SK-N-SH (cell line): ENCODE data around the gene PEX1. TPM values are rescaled to one million over a fixed set of nuclear protein-coding genes. Genes with fewer than 3 reads are reported as not detected.

Source experiments
- CTCF ChIA-PET: fragments of 300-600, 350-600 bp; formaldehyde crosslinking; extraction: SDS; loops from one replicate; lab custom pipeline; 2021; lab: Yijun Ruan, JAX
- POLR2A ChIA-PET: fragments of 350-600 bp; sonication (Branson Sonifier 250); formaldehyde crosslinking; extraction: SDS; loops from one replicate; lab custom pipeline; 2020; ENCODE audit warnings: antibody characterized with exemption, inconsistent platforms; lab: Yijun Ruan, JAX
- DNase-seq: peaks from one replicate; pipeline ENCODE4 v3.0.0; 2012
- H2AFZ ChIP-seq: fragments of 200-600 bp; sonication (generic); 2 replicates; pipeline ENCODE4 v1.8.1; 2016; ENCODE audit warnings: antibody characterized with exemption, mild to moderate bottlenecking, low read depth
- H3F3A ChIP-seq: fragments of 200-600 bp; sonication (generic); replicated peaks from 2 replicates; pipeline ENCODE3; 2016; ENCODE audit warnings: antibody characterized with exemption, mild to moderate bottlenecking; ENCODE audit not compliant: insufficient read depth
- H3K27ac ChIP-seq, 2 experiments: fragments of 200-500 bp in 1 of 2; fragments of 200-600 bp in 1 of 2; sonication (Bioruptor generic) in 1 of 2; sonication (generic), shearing (Covaris generic) in 1 of 2; 2 replicates each; pipeline versions ENCODE4 v1.5.1 to v1.6.1; 2014 to 2016; ENCODE audit warnings: low read depth in 2 of 2, inconsistent platforms in 1 of 2, low read length in 1 of 2, mild to moderate bottlenecking in 1 of 2, mixed read lengths in 1 of 2
- H3K27me3 ChIP-seq: fragments of 200-600 bp; sonication (generic), shearing (Covaris generic); 2 replicates; pipeline ENCODE4 v1.6.1; 2016; ENCODE audit warnings: mixed run types; ENCODE audit not compliant: insufficient read depth
- H3K36me3 ChIP-seq, 2 experiments: fragments of 200-500 bp in 1 of 2; fragments of 200-600 bp in 1 of 2; sonication (Bioruptor generic) in 1 of 2; sonication (generic) in 1 of 2; replicated peaks in 1 of 2; 2 replicates each; pipeline versions ENCODE3 to v1.5.1; 2014 to 2016; ENCODE audit warnings: low read length in 1 of 2, mild to moderate bottlenecking in 1 of 2; ENCODE audit not compliant: insufficient read depth in 2 of 2, control insufficient read depth in 1 of 2
- H3K4me1 ChIP-seq, 2 experiments: fragments of 200-500 bp in 1 of 2; fragments of 200-600 bp in 1 of 2; sonication (Bioruptor generic) in 1 of 2; sonication (generic), shearing (Covaris generic) in 1 of 2; 2 replicates each; pipeline versions ENCODE4 v1.5.1 to v1.6.1; 2014 to 2016; ENCODE audit warnings: low read depth in 1 of 2, low read length in 1 of 2, mixed run types in 1 of 2; ENCODE audit not compliant: insufficient read depth in 2 of 2, control insufficient read depth in 1 of 2
- H3K4me2 ChIP-seq: fragments of 200-600 bp; sonication (generic), shearing (Covaris generic); 2 replicates; pipeline ENCODE4 v1.6.1; 2017; ENCODE audit warnings: mixed run types
- H3K4me3 ChIP-seq, 2 experiments: fragments of 200-500 bp in 1 of 2; fragments of 200-600 bp in 1 of 2; sonication (Bioruptor generic) in 1 of 2; sonication (generic), shearing (Covaris generic) in 1 of 2; 2 replicates each; pipeline versions ENCODE4 v1.5.1 to v1.8.1; 2014 to 2016; ENCODE audit warnings: low read depth in 2 of 2, inconsistent platforms in 1 of 2, low read length in 1 of 2, mild to moderate bottlenecking in 1 of 2, mixed read lengths in 1 of 2, moderate library complexity in 1 of 2
- H3K79me2 ChIP-seq: fragments of 200-600 bp; sonication (generic); 2 replicates; pipeline ENCODE4 v1.8.1; 2017; ENCODE audit warnings: mild to moderate bottlenecking; ENCODE audit not compliant: insufficient read depth
- H3K9ac ChIP-seq: fragments of 200-600 bp; sonication (generic); 2 replicates; pipeline ENCODE4 v1.6.1; 2017; ENCODE audit warnings: mixed run types
- H3K9me2 ChIP-seq: fragments of 200-600 bp; sonication (generic); 2 replicates; pipeline ENCODE4 v1.6.1; 2017; ENCODE audit warnings: mixed run types
- H3K9me3 ChIP-seq: fragments of 200-600 bp; sonication (generic); 2 replicates; pipeline ENCODE4 v1.6.1; 2017; ENCODE audit warnings: mixed run types, mild to moderate bottlenecking, moderate library complexity
- H4K20me1 ChIP-seq: fragments of 200-600 bp; sonication (generic); 2 replicates; pipeline ENCODE4 v1.6.1; 2017; ENCODE audit warnings: mild to moderate bottlenecking, mixed run types; ENCODE audit not compliant: insufficient read depth
- CTCF ChIP-seq: fragments of 200-600 bp; sonication (generic); IDR thresholded peaks from 2 replicates; pipeline ENCODE4 v1.6.1; 2017; ENCODE audit warnings: antibody characterized with exemption, mild to moderate bottlenecking, moderate library complexity
- ELF1 ChIP-seq: IDR thresholded peaks from 2 replicates; pipeline ENCODE4 v1.4.0; 2012
- FOSL2 ChIP-seq: IDR thresholded peaks from 2 replicates; pipeline ENCODE4 v1.4.0; 2012; ENCODE audit warnings: low read depth, mild to moderate bottlenecking, moderate library complexity, borderline replicate concordance
- FOXJ3 ChIP-seq: sonication (generic); formaldehyde crosslinking; IDR thresholded peaks from 2 replicates; pipeline ENCODE4 v1.5.1; 2020; ENCODE audit warnings: mild to moderate bottlenecking, missing genetic modification reagents
- FOXM1 ChIP-seq: IDR thresholded peaks from 2 replicates; pipeline ENCODE4 v1.4.0; 2012; ENCODE audit warnings: low read depth, mild to moderate bottlenecking
- GABPA ChIP-seq: IDR thresholded peaks from 2 replicates; pipeline ENCODE4 v1.4.0; 2012; ENCODE audit warnings: low read depth, mild to moderate bottlenecking
- IRF3 ChIP-seq: fragments of 150-350 bp; IDR thresholded peaks from 2 replicates; pipeline ENCODE4 v1.6.1; 2016; ENCODE audit warnings: mild to moderate bottlenecking, low read depth, low read length
- JUND ChIP-seq: IDR thresholded peaks from 2 replicates; pipeline ENCODE4 v1.4.0; 2012
- MAX ChIP-seq: IDR thresholded peaks from 2 replicates; pipeline ENCODE4 v1.4.0; 2012; ENCODE audit warnings: low read depth
- MXI1 ChIP-seq: IDR thresholded peaks from 2 replicates; pipeline ENCODE4 v1.6.1; 2012; ENCODE audit warnings: mild to moderate bottlenecking, low read depth, low read length, improper control_type of control experiment
- PBX3 ChIP-seq: IDR thresholded peaks from 2 replicates; pipeline ENCODE4; 2012
- POLR2AphosphoS5 ChIP-seq: IDR thresholded peaks from 2 replicates; pipeline ENCODE4 v1.6.1; 2012; ENCODE audit warnings: low read depth, low read length
- RCOR1 ChIP-seq: fragments of 150-350 bp; IDR thresholded peaks from 2 replicates; pipeline ENCODE4 v1.6.1; 2017; ENCODE audit warnings: antibody characterized with exemption, low read length
- REST ChIP-seq: IDR thresholded peaks from 2 replicates; pipeline ENCODE4 v1.6.1; 2012; ENCODE audit warnings: mild to moderate bottlenecking, low read depth, low read length, moderate library complexity
- RFX5 ChIP-seq: IDR thresholded peaks from 2 replicates; pipeline ENCODE4 v1.6.1; 2012; ENCODE audit warnings: mild to moderate bottlenecking, improper control_type of control experiment, low read length
- RXRA ChIP-seq: IDR thresholded peaks from 2 replicates; pipeline ENCODE4 v1.4.0; 2012; ENCODE audit warnings: low read depth, mild to moderate bottlenecking, borderline replicate concordance
- SMC3 ChIP-seq: IDR thresholded peaks from 2 replicates; pipeline ENCODE4 v1.6.1; 2012; ENCODE audit warnings: low read depth, low read length, improper control_type of control experiment
- TAF1 ChIP-seq: IDR thresholded peaks from 2 replicates; pipeline ENCODE4 v1.6.1; 2012; ENCODE audit warnings: low read depth, mild to moderate bottlenecking, low read length, moderate library complexity, borderline replicate concordance
- TEAD4 ChIP-seq: IDR thresholded peaks from 2 replicates; pipeline ENCODE4 v1.4.0; 2012; ENCODE audit warnings: mild to moderate bottlenecking, borderline replicate concordance; ENCODE audit not compliant: insufficient read depth
- USF1 ChIP-seq: IDR thresholded peaks from 2 replicates; pipeline ENCODE4 v1.4.0; 2012; ENCODE audit warnings: low read depth, borderline replicate concordance
- USF2 ChIP-seq: fragments of 150-350 bp; IDR thresholded peaks from 2 replicates; pipeline ENCODE4 v1.6.1; 2017; ENCODE audit warnings: antibody characterized with exemption, low read length, low read depth, borderline replicate concordance
- WGBS: methylation state at CpG from one replicate; pipeline ENCODE4 v1.1.6; 2017; ENCODE audit warnings: low lambda C conversion rate; 5-methylcytosine and 5-hydroxymethylcytosine counted together
- polyA plus RNA-seq, 3 experiments: library from polyadenylated mRNA; depleted of rRNA; stranded (reverse); fragments of >200 nt; gene quantifications; 2 replicates each; pipeline ENCODE4 v1.2.3, GENCODE V29; 2012

PEX1 gene
- polyA plus RNA-seq, 1 of the 3 experiments (the other 2 are of a cell fraction), result 16.0 TPM

- Histone ChIP-seq H3K9me2 (no peaks in the 10 kb centered on the region), H3K9ac (peak within 1 kb of the TSS; percentile 91), H3K4me1 (peaks cover 8 to 13% of the 10 kb centered on the region in 2 experiments; a peak in 2 of 4 replicates), H3K36me3 (peaks cover 38% of the 10 kb centered on the region in 2 experiments), H3K27ac (peak within 1 kb of the TSS; percentile 77 to 97), H3K27me3 (no peaks in the 10 kb centered on the region), H3F3A (peaks cover 5% of the 10 kb centered on the region), H3K9me3 (no peaks in the 10 kb centered on the region), H2AFZ (peak within 1 kb of the TSS; percentile 92), H3K4me2 (peak within 1 kb of the TSS; percentile 80), H4K20me1 (no peaks in the 10 kb centered on the region), H3K4me3 (peak within 1 kb of the TSS; percentile 70 to 99), H3K79me2 (peaks cover 50% of the 10 kb centered on the region)
- ChIA-PET POLR2A (interaction anchor here (0.7 to 3.0 kb wide), 10 partner anchors 14 to 567 kb away, joined by 3 to 29 read pairs (median 3); partner anchors contain the start of genes ANKIB1, CYP51A1, KRIT1 and MTERF1), CTCF (interaction anchor here (0.6 to 5.9 kb wide), 87 partner anchors 10 to 634 kb away, joined by 3 to 108 read pairs (median 4); partner anchors contain the start of genes AKAP9, ANKIB1, CYP51A1 and ERVW-1)
- WGBS, result 0% methylated on average over 26 of the region's 87 CpGs
- DNase-seq, result peak; percentile 99
- TF ChIP-seq FOXJ3 (CRISPR knock-in tag) (no peak), REST (no peak; the same call in 1 of the 2 replicates), FOXM1 (no peak), MXI1 (peak; percentile 50), ELF1 (peak; percentile 95), USF2 (peak; percentile 63; the same call in 1 of the 2 replicates), TAF1 (peak; percentile 87), USF1 (peak; percentile 89), POLR2AphosphoS5 (peak; percentile 95), TEAD4 (no peak), SMC3 (peak; percentile 85; the same call in 1 of the 2 replicates), IRF3 (no peak), RXRA (no peak), FOSL2 (no peak; the same call in 1 of the 2 replicates), MAX (peak; percentile 88), GABPA (peak; percentile 93), CTCF (no peak; the same call in 1 of the 2 replicates), JUND (no peak), RCOR1 (peak; percentile 78; the same call in 1 of the 2 replicates), RFX5 (no peak), PBX3 (no peak)
Measured at GRCh38 chr7:92447345-92448204, 80.7 kb downstream of the PEX1 start, which contains the start of gene GATAD1. TSS of gene GATAD1 (plus strand) at chr7:92447482. CDS start at chr7:92447730, 248 bp downstream.
